Epithelial cell of proximal tubule (primary cell): ENCODE data around the gene ITGAL. TPM values are rescaled to one million over a fixed set of nuclear protein-coding genes. Genes with fewer than 3 reads are reported as not detected.
"Not testable (repeated sequence)": the region's sequence is repeated elsewhere in the genome, so short reads cannot be mapped to it uniquely, and the experiment has no call there.

Experiments
- DNase-seq: peaks from one replicate; pipeline ENCODE4 v3.0.0-alpha.2; 2011; ENCODE audit warnings: low read depth
- H3K4me3 ChIP-seq: 2 replicates; pipeline ENCODE4 v1.5.1; 2011; ENCODE audit warnings: low read depth, mild to moderate bottlenecking, low read length
- CTCF ChIP-seq: conservative IDR thresholded peaks from 2 replicates; pipeline ENCODE4 v1.5.1; 2012; ENCODE audit warnings: low read depth, mild to moderate bottlenecking, low read length
- total RNA-seq: library from RNA; depleted of rRNA; stranded (reverse); fragments of >200 nt; gene quantifications from 2 replicates; pipeline ENCODE4 v1.2.3, GENCODE V29; 2015

Gene ITGAL
- total RNA-seq, 1 donor from 2014 or later, result not detected

GRCh38 chr16:30473231-30474073 lies 910 bp downstream of the ITGAL start:
- H3K4me3 ChIP-seq, result no peak overlapping the region
- no peak for TF ChIP-seq CTCF
- DNase-seq, result no peak

- DNase-seq, result no peak
- H3K4me3 ChIP-seq, result no peak overlapping the region
- TF ChIP-seq CTCF, result no peak
Observed at GRCh38 chr16:30474074-30474452, 1.5 kb downstream of the ITGAL start.

GRCh38 chr16:30474684-30475083 lies 2.1 kb downstream of the ITGAL start:
- H3K4me3 ChIP-seq, result no peak overlapping the region
- DNase-seq, result no peak
- TF ChIP-seq CTCF, result no peak

GRCh38 chr16:30476991-30477390 lies 4.4 kb downstream of the ITGAL start:
- no peak for TF ChIP-seq CTCF
- no peak overlapping the region for H3K4me3 ChIP-seq
- DNase-seq, result no peak

GRCh38 chr16:30477773-30478172 lies 5.2 kb downstream of the ITGAL start:
- H3K4me3 ChIP-seq, DNase-seq: not testable (repeated sequence)

GRCh38 chr16:30478766-30479478 lies 6.4 kb downstream of the ITGAL start:
- DNase-seq, result no peak
- no peak overlapping the region for H3K4me3 ChIP-seq
- no peak for TF ChIP-seq CTCF

- no peak for DNase-seq
- no peak for TF ChIP-seq CTCF
Observed at GRCh38 chr16:30481381-30481780, 8.8 kb downstream of the ITGAL start.

More at GRCh38 chr16:30481381-30481780, 8.8 kb downstream of the ITGAL start:
- H3K4me3 ChIP-seq, result no peak overlapping the region
